ENCODE results near the gene RAD51AP2. TPM values are rescaled to one million over a fixed set of nuclear protein-coding genes. Genes with fewer than 3 reads are reported as not detected.

The RAD51AP2 gene
- total and polyA plus RNA-seq, 10 of the 15 experiments (the other 5 are each of a cell fraction or from before 2014, with no cell fraction given), result under 0.01 to 0.02 TPM; not detected in 8

- no peaks in the 10 kb centered on the region for H3K79me2 ChIP-seq (ENCODE audit: control insufficient read depth, insufficient read depth, low read length)
- no peaks in the 10 kb centered on the region for H3K4me1 ChIP-seq (ENCODE audit: control insufficient read depth, insufficient read depth, low read length)
- H3K27ac ChIP-seq (ENCODE audit: control insufficient read depth, insufficient read depth), result no peak overlapping the region
- 13% methylated on average over 5 of the region's 6 CpGs for WGBS (ENCODE audit: insufficient coverage, insufficient replicate concordance, low lambda C conversion rate, missing lambda C conversion rate)
- intact Hi-C loops (cut with micrococcal nuclease; ENCODE audit: unreplicated experiment), result loop anchor here (1.0 kb wide), 1 partner anchor 200 kb away; no protein-coding TSS in a partner anchor
- FAIRE-seq (no peak), ATAC-seq (peak; percentile 78), DNase-seq (ENCODE audit: low read depth, low spot score) (peak; percentile 4)
- H3K4me3 ChIP-seq, result no peak overlapping the region
- H2AFZ ChIP-seq (ENCODE audit: control insufficient read depth, low read depth, low read length), result no peak overlapping the region
- in situ Hi-C loops (cut with MboI), result no loop called here
- RAD21 ChIA-PET (ENCODE audit: unreplicated experiment), result interaction anchor here (0.7 to 5.5 kb wide), 6 partner anchors 10 to 204 kb away, joined by 3 to 52 read pairs (median 4); no protein-coding TSS in a partner anchor
- no TSS peak for BruUV-seq (replicated peaks)
- TF ChIP-seq SMC3 (IDR thresholded peaks at IDR 0.05; ENCODE audit: borderline replicate concordance, low read length) (peak; percentile 53; the same call in 1 of the 2 replicates), RCOR1 (conservative IDR thresholded peaks at IDR 0.05; ENCODE audit: low read depth, low read length) (no peak), CTCF (IDR thresholded peaks at IDR 0.05 in 2 of 3, conservative IDR thresholded peaks at IDR 0.05 in 1 of 3; ENCODE audit: control insufficient read depth in 2 of 3, extremely low read depth in 1 of 3, insufficient read depth in 1 of 3, low read depth in 3 of 3, low read length in 3 of 3) (peak; percentile 36 to 50 (median 47)), ZNF687 (IDR thresholded peaks at IDR 0.05) (no peak), NKRF (conservative IDR thresholded peaks at IDR 0.05) (no peak), SMAD1 (IDR thresholded peaks at IDR 0.05; ENCODE audit: low read depth, partially characterized antibody) (no peak), WRNIP1 (IDR thresholded peaks at IDR 0.05; ENCODE audit: borderline replicate concordance, low read depth, low read length) (no peak), KLF5 (IDR thresholded peaks at IDR 0.05; ENCODE audit: partially characterized antibody) (peak; percentile 35), ZNF24 (IDR thresholded peaks at IDR 0.05) (no peak), SUZ12 (IDR thresholded peaks at IDR 0.05; ENCODE audit: unreplicated experiment) (no peak), CBX5 (IDR thresholded peaks at IDR 0.05; ENCODE audit: low read depth) (peak; percentile 94; the same call in 1 of the 2 replicates), NBN (IDR thresholded peaks at IDR 0.05) (peak; percentile 41; the same call in 1 of the 2 replicates), ZNF384 (IDR thresholded peaks at IDR 0.05; ENCODE audit: borderline replicate concordance, low read depth, low read length) (peak; percentile 84), RAD21 (IDR thresholded peaks at IDR 0.05; ENCODE audit: insufficient read depth, low read depth, low read length) (peak; percentile 82)
- POLR2A ChIA-PET, result interaction anchor here (0.6 kb wide), 1 partner anchor 187 kb away, joined by 4 read pairs; no protein-coding TSS in a partner anchor
- no peaks in the 10 kb centered on the region for H3K36me3 ChIP-seq (ENCODE audit: control insufficient read depth in 2 of 2, insufficient read depth in 2 of 2, low read length in 1 of 2)
- H3K27me3 ChIP-seq (replicated peaks in 1 of 2; ENCODE audit: control insufficient read depth in 2 of 2, insufficient read depth in 2 of 2, low read length in 1 of 2), result no peaks in the 10 kb centered on the region
- SMC1A ChIA-PET (ENCODE audit: uncharacterized antibody, unreplicated experiment), result interaction anchor here (0.6 to 3.3 kb wide), 12 partner anchors 45 to 359 kb away, joined by 3 to 38 read pairs (median 4); no protein-coding TSS in a partner anchor
- CTCF ChIA-PET, result interaction anchor here (0.8 to 6.8 kb wide), 20 partner anchors 10 to 448 kb away, joined by 3 to 112 read pairs (median 4); no protein-coding TSS in a partner anchor
- H4K20me1 ChIP-seq (ENCODE audit: control insufficient read depth, insufficient read depth), result no peaks in the 10 kb centered on the region
- H3K9ac ChIP-seq (ENCODE audit: control insufficient read depth, insufficient read depth, low read length), result no peak overlapping the region
- H3K4me2 ChIP-seq (ENCODE audit: control insufficient read depth, insufficient read depth), result no peak overlapping the region
- H3K9me3 ChIP-seq (replicated peaks; ENCODE audit: control insufficient read depth, insufficient read depth, low read length), result peaks cover 3% of the 10 kb centered on the region; the same call in 2 of the 3 replicates
Measured at GRCh38 chr2:17470855-17471641, 47.2 kb downstream of the RAD51AP2 start.
